Caki2 (cell line): Measurements from ENCODE around the gene ZNF672. TPM values are rescaled to one million over a fixed set of nuclear protein-coding genes. Genes with fewer than 3 reads are reported as not detected.
A peak's percentile ranks its signal among the peaks of the same experiment; 100 is the strongest.
"Not testable (repeated sequence)": the region's sequence is repeated elsewhere in the genome, so short reads cannot be mapped to it uniquely, and the experiment has no call there.

Experiments
- DNase-seq: peaks from one replicate; pipeline ENCODE4 v3.0.0-alpha.2; 2015; ENCODE audit warnings: low read depth
- in situ Hi-C: cut with HindIII; loops from 2 replicates; pipeline ENCODE4 v1.10.0; 2016; ENCODE audit warnings: low sequenced_read_pairs, low pct_unique_long_range_greater_than_20kb, mixed read lengths
- total RNA-seq: library from RNA; depleted of rRNA; stranded (reverse); fragments of >200 nt; shearing (Covaris generic); gene quantifications from 2 replicates; pipeline ENCODE4 v1.2.3, GENCODE V29; 2014; ENCODE audit warnings: low replicate concordance

The ZNF672 gene
- total RNA-seq, 1 experiment from 2014 or later, result 27.4 TPM

- in situ Hi-C loops, result no loop called here
Measured at GRCh38 chr1:248861616-248862015, 23.6 kb downstream of the ZNF672 start.

DNA sequence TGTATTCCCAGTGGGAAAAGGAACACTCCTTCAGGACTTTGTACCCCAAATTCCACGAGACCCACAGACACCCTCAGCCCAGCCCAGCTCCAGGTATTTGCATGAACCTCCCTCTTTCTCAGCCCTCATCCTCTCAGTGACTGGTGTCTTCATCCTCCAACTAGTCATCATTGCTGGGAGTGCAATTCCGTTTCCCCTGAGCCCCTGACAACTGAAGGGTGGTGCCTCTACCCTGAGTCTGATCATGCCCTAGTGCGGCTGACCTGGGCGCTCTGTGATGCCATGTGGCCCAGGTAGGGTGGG lies 24.6 kb downstream of the ZNF672 start:
- in situ Hi-C loops, result no loop called here
- no peak for DNase-seq

More at GRCh38 chr1:248861616-248862015, 23.6 kb downstream of the ZNF672 start:
- DNase-seq, result peak; percentile 22

GRCh38 chr1:248862998-248863881 lies 25.2 kb downstream of the ZNF672 start:
- in situ Hi-C loops, result no loop called here
- peak; percentile 81 for DNase-seq

DNA sequence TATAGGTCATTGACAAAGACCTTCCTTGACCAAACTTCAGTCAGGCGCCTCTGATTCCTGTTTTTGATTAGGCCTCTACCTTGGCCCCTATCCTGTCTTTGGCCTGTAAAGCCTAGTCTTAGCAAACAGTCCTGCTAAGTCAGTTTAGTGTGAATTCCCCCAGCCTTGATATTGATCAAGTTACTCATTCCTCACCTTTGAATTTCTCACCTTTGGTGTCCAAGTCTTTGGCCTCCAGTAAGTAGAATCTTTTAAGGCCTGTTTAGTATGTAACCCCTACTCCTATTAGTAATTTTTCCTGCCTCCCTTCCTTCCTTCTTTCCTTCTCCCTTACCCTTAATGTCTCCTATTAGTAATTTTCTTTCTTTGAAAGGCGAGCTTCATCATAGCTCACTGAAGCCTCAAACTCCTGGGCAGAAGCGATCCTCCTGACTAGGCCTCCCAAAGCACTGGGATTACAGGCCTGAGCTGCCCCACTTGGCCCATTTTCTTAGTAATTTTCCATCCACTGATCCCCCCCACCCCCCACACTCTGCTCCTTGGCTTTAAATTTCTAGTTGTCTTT lies 33.9 kb downstream of the ZNF672 start:
- in situ Hi-C loops, result no loop called here
- DNase-seq, result peak; percentile 28

GRCh38 chr1:248872752-248873408 lies 34.9 kb downstream of the ZNF672 start:
- in situ Hi-C loops, result no loop called here
- DNase-seq, result peak; percentile 80

GRCh38 chr1:248873409-248873992 lies 35.5 kb downstream of the ZNF672 start:
- in situ Hi-C loops, result no loop called here
- peak; percentile 98 for DNase-seq

DNA sequence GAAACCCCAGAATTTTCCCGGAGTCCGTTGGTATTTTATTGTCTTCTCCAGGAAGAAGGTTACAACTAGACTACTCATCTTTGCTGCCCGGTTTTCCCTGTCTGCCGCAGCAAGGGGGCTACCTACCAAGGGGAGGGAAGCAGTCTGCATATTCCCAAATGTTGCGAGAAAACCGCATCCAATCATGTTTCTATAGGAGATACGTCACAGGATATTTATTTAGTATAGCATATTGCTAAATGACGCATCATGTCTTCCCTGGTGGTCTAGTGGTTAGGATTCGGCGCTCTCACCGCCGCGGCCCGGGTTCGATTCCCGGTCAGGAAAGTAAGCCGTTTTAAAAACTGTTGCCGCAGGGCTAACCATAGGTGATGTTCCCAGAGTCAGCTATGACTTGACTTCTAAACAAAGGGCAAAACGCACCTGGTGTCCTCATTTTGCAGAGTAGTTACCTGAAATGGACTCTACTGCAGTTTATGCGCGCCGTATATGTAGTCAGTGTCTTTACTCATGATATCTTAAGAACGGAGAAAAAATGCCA lies 36.0 kb downstream of the ZNF672 start:
- in situ Hi-C loops, result no loop called here

GRCh38 chr1:248881261-248881660 lies 43.2 kb downstream of the ZNF672 start:
- DNase-seq, result no peak
- in situ Hi-C loops, result no loop called here

More for the DNA sequence above, 36.0 kb downstream of the ZNF672 start:
- peak; percentile 96 for DNase-seq

- DNase-seq, in situ Hi-C loops: not testable (repeated sequence)
Measured at GRCh38 chr1:248882427-248882826, 44.4 kb downstream of the ZNF672 start.

DNA sequence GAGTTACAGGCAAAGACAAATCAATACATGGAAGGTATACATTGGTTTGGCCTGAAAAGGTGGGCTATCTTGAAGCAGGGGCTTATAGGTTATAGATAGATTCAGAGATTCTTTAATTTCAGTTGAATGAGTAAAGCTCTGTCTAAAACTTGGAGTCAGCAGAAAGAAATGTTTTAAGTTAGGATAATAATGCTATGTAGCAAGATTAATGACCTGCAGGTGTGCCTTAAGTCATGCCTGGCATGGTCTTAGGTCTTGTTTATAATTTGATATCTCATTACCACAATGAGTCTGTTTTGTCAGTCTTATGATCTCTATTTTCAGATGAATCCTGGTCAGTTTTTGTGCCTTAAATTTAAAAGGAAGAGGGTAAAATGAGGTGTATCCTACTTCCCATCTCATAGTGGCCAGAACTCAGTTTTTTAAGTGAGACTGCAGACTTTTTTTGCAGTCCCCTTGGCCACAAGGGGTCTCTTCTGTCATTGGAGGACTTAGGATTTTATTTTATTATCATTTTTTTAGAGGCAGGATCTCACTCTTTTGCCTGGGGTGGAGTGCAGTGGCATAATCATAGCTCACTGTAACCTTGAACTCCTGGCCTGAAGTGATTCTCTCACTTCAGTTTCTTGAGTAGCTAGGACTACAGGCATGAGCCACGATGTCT lies 46.7 kb downstream of the ZNF672 start:
- no peak for DNase-seq
- in situ Hi-C loops, result no loop called here

GRCh38 chr1:248885646-248886045 lies 47.6 kb downstream of the ZNF672 start:
- in situ Hi-C loops, result no loop called here
- no peak for DNase-seq

DNA sequence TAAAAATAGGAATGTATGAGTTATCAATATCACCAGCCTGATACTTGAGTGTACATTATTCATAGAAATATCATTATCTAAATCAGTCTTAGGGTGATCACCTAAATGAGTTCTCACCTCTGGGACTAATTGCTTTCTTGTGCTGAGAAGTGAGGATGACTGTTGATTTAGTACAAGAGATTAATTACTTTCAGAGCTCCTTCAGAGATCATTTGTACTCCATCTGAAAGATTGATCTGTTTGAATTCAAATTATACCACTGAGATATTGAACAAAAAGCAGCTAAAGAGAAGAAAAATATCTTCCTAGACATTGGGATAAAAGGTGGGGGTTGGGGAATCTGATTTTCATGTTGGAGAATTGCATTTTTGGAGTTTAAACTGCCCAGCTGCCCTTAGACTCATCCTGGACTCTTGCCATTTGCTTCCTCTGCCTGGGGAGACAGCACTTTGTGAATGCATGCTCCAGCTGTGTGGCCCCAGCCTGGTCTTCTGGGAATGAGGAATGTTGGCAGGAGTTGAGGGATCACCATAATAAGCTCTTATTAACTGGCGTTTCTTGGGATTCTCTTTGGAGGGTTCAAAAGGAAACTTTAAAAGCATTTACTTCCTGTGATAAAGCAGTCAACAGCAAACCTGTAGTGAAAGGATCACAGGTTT lies 48.3 kb downstream of the ZNF672 start:
- in situ Hi-C loops, result no loop called here

GRCh38 chr1:248889914-248890243 lies 51.9 kb downstream of the ZNF672 start:
- DNase-seq, in situ Hi-C loops: not testable (repeated sequence)

More for the DNA sequence above, 48.3 kb downstream of the ZNF672 start:
- DNase-seq, result no peak

DNA sequence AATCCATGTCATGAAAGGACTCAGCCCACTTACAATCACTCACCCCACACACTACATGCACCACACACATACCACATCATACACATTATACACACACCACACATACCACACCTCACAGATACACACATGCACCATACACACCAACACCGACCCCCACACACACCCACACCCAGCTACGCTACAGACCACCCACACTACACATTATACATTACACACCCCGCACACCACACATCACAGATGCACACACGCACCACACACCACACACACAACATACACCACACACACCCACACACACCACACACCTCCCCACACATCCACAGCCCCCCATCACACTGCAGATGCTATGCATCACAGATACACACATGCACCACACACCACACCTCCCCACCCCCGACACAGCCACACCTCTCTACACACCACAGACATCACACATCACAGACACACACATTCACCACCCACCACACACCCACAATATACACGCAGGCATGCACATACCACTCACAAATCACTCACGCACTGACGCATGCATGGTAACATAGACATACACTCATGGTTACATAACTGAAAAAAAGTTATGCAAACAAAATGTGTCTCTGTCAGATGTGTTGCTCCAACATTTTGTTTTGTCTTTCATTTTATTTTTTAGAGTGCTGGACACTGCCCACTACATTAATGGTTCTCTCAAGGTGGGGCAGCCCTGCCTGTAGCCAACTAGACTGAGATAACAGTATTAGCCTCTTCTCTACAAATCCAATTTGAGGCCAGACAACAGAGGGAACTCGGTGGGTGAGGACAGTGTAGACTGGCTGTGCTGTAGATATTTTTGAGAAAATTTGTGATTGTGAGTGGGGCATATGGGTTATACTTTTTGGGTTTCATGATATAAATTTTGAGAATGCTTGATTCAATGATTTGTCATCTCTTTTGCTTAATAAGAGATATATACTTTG lies 52.8 kb downstream of the ZNF672 start:
- in situ Hi-C loops, result no loop called here
- no peak for DNase-seq

- no peak for DNase-seq
- in situ Hi-C loops, result no loop called here
Measured at GRCh38 chr1:248891758-248892157, 53.7 kb downstream of the ZNF672 start.

- DNase-seq, result no peak
- in situ Hi-C loops, result no loop called here
Measured at GRCh38 chr1:248892590-248892989, 54.6 kb downstream of the ZNF672 start.

DNA sequence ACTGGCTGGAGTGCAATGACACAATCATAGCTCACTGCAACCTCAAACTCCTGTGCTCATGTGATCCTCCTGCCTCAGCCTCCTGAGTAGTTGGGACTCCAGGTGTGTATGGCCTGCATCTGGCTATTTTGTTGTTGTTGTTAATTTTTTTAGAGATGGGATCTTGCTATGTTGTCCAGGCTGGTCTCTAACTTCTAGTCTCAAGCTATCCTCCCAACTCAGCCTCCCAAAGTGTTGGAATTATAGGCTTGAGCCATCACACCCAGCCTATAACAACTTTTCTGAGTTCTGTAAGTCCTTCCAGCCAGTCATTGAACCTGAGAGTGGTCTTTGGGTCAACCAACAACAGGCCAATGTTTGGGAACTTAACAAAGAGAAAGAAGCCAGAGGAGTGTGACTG lies 56.8 kb downstream of the ZNF672 start:
- in situ Hi-C loops, result no loop called here
- DNase-seq, result no peak
